Embryonic facial prominence (tissue), 1 donor: ENCODE data around the gene PRDM8.

Experiments used
- DNase-seq: peaks from one replicate; pipeline ENCODE4 v3.0.0-alpha.2; 2016; ENCODE audit errors: extremely low spot score

PRDM8 gene

DNA sequence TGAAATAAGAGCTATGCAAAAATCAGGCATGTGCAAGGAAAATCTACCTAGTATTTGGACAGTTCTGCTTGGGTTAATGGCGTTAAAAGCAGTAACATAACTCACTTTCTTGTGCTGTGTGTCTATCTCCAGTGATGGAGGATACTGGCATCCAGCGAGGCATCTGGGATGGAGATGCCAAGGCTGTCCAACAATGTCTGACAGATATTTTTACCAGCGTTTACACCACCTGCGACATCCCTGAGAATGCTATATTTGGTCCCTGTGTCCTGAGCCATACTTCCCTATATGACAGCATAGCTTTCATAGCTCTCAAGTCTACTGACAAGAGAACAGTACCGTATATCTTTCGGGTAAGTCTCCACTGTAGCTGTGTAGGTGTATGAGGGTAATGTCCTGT, 2.6 kb downstream of the PRDM8 start:
- DNase-seq, result no peak

DNA sequence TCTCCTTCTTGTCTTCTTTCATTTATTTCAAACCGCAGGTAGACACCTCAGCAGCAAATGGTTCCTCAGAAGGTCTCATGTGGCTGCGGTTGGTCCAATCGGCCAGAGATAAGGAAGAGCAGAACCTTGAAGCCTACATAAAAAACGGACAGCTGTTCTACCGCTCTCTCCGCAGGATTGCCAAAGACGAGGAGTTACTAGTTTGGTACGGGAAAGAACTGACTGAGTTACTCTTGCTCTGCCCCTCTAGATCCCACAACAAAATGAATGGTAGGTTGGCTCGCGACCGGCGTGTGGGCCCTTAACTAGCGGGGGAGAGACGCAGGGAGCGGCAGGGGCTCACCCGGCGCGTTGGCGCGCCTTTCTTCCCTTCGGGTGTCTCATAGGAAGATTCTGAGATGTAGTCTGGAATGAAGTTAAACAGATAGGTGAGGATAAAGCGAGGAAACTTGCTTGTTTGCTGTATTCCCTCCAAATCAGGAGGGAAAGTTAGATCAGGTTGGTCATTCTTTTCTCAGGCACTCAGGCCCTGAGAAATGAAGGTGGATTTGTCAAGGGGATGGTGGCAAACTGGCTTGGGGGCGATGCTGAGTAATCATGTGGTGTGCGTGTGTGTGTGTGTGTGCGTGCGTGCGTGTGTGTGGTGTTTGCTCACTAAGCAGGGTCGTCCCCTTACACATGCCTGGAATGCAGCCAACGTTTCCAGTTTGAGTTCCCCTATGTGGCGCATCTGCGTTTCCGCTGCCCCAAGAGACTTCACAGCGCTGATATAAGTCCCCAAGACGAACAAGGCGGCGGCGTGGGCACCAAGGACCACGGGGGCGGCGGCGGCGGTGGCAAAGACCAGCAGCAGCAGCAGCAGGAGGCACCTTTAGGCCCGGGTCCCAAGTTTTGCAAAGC, 4.2 kb downstream of the PRDM8 start:
- DNase-seq, result peak; percentile 5

DNA sequence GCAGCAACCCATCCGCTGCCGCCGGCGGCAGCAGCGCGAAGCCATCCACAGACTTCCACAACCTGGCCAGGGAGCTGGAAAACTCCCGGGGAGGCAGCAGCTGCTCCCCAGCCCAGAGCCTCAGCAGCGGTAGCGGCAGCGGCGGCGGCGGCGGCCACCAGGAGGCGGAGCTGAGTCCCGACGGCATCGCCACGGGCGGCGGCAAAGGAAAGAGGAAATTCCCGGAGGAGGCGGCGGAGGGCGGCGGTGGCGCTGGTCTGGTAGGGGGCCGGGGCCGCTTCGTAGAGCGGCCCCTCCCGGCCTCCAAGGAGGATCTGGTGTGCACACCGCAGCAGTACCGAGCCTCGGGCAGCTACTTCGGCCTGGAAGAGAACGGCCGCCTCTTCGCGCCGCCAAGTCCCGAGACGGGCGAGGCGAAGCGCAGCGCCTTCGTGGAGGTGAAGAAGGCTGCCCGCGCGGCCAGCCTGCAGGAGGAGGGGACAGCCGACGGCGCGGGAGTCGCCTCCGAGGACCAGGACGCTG, 4.9 kb downstream of the PRDM8 start:
- DNase-seq, result peak; percentile 12

DNA sequence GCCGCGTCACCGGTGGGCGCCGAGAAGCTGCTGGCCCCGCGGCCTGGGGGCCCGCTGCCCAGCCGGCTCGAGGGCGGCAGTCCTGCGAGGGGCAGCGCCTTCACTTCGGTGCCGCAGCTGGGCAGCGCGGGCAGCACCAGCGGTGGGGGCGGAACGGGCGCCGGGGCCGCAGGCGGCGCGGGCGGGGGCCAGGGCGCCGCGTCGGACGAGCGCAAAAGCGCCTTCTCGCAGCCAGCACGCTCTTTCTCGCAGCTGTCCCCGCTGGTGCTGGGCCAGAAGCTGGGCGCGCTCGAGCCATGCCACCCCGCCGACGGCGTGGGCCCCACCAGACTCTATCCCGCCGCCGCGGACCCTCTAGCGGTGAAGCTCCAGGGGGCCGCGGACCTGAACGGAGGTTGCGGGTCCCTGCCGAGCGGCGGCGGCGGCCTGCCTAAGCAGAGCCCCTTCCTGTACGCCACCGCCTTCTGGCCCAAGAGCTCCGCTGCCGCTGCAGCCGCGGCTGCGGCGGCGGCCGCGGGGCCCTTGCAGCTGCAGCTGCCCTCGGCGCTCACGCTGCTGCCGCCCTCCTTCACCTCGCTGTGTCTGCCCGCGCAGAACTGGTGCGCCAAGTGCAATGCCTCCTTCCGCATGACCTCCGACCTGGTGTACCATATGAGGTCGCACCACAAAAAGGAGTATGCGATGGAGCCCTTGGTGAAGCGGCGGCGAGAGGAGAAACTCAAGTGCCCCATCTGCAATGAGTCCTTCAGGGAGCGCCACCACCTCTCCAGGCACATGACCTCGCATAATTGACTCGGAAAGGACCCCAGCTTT, 5.6 kb downstream of the PRDM8 start:
- no peak for DNase-seq

GRCh38 chr4:80204433-80205011, 7.2 kb downstream of the PRDM8 start:
- no peak for DNase-seq

DNA sequence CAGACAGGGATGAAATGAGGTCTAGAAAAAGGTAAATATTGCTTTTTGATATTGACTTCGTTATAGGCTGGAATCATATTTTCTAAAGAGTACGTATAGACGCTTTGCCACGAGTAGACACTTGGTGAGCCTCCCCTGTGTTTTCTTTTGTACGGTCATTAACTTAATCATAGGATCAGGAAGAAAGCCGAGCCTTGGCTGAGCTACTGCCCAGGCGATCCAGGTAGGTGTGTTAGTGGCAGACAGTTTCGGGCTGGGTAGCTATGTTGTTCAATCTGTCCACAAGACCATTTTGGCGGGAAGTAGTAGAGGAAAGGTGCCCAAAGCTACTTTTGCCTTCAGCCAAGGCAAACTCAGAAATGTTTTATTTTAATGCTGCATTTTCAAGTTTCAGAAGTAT, 8.8 kb downstream of the PRDM8 start:
- no peak for DNase-seq

- no peak for DNase-seq
Observed at GRCh38 chr4:80206521-80207171, 9.3 kb downstream of the PRDM8 start.

GRCh38 chr4:80207172-80207583, 9.9 kb downstream of the PRDM8 start:
- no peak for DNase-seq

GRCh38 chr4:80207664-80208063, 10.4 kb downstream of the PRDM8 start:
- DNase-seq, result no peak

DNA sequence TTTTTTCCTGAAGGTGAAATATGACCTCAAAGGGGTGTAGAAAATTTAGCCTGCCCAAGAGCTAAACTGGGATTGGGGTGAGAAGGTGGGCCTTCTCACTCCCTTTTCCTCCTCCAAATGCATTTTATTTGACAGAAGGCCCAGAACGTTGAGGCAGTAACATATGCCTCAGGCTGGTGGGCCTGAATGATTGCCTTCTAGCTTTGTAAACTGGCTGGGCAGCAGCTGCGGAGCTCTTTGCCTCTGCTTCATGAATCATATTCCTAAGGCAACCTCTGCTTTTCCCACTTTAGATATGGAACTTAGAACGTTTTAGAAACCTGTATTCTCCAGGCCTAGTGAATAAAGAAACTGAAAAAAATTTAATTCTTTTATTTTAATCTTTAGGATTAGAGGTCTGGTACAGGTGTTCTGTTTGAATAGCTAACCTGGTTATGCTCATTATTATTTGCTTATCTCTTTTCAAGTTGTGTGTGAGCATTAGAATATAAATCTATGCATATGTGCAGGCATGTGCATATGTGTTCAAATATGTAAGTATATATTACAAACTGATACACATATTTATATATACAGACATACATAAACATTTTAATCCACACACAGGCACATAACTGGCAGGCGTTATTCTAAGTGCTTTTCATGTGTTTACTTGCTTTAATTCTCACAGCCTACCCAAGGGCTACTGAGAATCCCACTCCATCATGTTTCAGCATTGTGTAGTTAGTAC, 11.5 kb downstream of the PRDM8 start:
- no peak for DNase-seq

DNA sequence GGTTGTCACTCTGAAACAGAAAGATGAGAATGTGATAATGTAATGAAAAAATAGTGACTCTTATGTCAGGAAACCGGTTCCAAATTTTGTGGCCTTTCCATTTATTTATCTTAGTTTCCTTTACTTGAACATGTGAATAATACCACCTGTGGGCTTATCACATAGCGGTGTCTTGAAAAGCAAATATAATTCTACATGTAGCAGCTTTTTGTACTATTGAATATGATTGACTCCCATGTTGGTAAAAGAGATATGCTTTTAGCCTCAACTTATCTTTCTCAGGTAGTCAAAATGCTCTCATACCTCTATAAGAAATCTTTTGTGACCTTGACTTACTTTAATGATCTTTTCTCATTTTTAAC, 12.0 kb downstream of the PRDM8 start:
- DNase-seq, result no peak

- DNase-seq, result no peak
Observed at GRCh38 chr4:80210549-80210948, 13.2 kb downstream of the PRDM8 start.

GRCh38 chr4:80213117-80213815, 16.0 kb downstream of the PRDM8 start:
- no peak for DNase-seq

- peak; percentile 74 for DNase-seq
Observed at GRCh38 chr4:80215449-80216052, 18.2 kb downstream of the PRDM8 start.

- no peak for DNase-seq
Observed at GRCh38 chr4:80216100-80216761, 18.9 kb downstream of the PRDM8 start.

- no peak for DNase-seq
Observed at GRCh38 chr4:80219301-80220025, 22.2 kb downstream of the PRDM8 start.

- no peak for DNase-seq
Observed at GRCh38 chr4:80220711-80221110, 23.4 kb downstream of the PRDM8 start.

DNA sequence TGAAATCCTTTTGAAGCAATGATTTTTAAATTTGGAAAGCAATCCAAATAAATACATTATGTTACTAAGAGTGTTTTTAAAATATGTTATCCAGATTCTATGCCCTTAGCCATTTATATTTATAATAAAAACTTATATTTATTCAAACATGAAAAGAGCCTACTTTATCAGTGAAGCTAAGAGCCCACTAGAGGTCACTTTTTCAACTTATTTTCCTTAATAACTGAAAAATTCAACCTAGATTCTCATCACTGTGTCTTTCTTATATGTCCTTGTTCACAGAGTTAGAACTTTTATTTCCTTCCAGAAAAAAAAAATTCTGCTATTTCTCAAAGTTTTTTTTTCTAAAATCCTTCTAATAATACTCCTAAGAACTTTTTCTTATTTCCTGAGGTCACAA, 23.9 kb downstream of the PRDM8 start:
- DNase-seq, result no peak

DNA sequence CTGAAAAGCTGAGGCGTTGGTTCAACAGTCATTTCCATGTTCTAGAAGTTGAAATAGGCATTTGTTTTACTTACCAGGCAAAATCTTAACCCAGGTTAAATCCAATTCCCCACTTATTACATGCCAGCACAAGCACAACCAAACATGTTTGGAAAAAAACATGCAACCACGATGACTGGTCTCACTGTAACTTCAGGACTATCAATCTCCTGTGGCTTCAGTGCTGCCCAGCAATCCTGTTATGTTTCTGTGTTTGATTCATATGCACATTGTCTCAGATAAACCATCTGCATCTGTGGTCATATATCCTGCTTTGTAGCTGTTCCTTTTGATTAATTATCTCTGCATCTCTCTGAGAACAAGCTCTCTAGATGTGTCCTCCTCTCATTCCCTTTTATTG, 28.3 kb downstream of the PRDM8 start:
- DNase-seq, result no peak
